ENCODE results near the gene OR5AP2.

The OR5AP2 gene

GRCh38 chr11:56663386-56663785 lies 21.1 kb upstream of the OR5AP2 start, which contains the start of gene OR5AR1:
Gene OR5AR1 (plus strand): TSS chr11:56663686. CDS start chr11:56663686, 0 bp downstream.
- Histone ChIP-seq H3K79me2 (ENCODE audit: low read length) (no peaks in the 10 kb centered on the region), H3K9ac (ENCODE audit: low read length) (no peak within 1 kb of the TSS), H3K27ac (ENCODE audit: low read length) (no peak within 1 kb of the TSS), H3K4me3 (ENCODE audit: low read length) (no peak within 1 kb of the TSS), H3K9me3 (replicated peaks; ENCODE audit: insufficient read depth, low read length) (no peaks in the 10 kb centered on the region), H4K20me1 (ENCODE audit: insufficient read depth, low read length) (no peaks in the 10 kb centered on the region), H3K9me2 (replicated peaks; ENCODE audit: insufficient read depth, low read length) (no peaks in the 10 kb centered on the region), H3F3A (ENCODE audit: insufficient read depth, low read length) (no peaks in the 10 kb centered on the region), H2AFZ (ENCODE audit: low read length) (no peak within 1 kb of the TSS), H3K4me2 (ENCODE audit: low read depth, low read length) (no peak within 1 kb of the TSS), H3K36me3 (replicated peaks; ENCODE audit: insufficient read depth, low read length) (no peaks in the 10 kb centered on the region), H3K4me1 (ENCODE audit: low read length) (no peaks in the 10 kb centered on the region), H3K27me3 (replicated peaks; ENCODE audit: insufficient read depth, low read length) (no peaks in the 10 kb centered on the region)
- TF ChIP-seq EZH2 (optimal IDR thresholded peaks at IDR 0.05; ENCODE audit: low read depth, low read length), result no peak
- TF ChIP-seq EZH2phosphoT487 (IDR thresholded peaks at IDR 0.05; ENCODE audit: low read length), result no peak
- TF ChIP-seq, protein P1, sequence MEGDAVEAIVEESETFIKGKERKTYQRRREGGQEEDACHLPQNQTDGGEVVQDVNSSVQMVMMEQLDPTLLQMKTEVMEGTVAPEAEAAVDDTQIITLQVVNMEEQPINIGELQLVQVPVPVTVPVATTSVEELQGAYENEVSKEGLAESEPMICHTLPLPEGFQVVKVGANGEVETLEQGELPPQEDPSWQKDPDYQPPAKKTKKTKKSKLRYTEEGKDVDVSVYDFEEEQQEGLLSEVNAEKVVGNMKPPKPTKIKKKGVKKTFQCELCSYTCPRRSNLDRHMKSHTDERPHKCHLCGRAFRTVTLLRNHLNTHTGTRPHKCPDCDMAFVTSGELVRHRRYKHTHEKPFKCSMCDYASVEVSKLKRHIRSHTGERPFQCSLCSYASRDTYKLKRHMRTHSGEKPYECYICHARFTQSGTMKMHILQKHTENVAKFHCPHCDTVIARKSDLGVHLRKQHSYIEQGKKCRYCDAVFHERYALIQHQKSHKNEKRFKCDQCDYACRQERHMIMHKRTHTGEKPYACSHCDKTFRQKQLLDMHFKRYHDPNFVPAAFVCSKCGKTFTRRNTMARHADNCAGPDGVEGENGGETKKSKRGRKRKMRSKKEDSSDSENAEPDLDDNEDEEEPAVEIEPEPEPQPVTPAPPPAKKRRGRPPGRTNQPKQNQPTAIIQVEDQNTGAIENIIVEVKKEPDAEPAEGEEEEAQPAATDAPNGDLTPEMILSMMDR (IDR thresholded peaks at IDR 0.05; ENCODE audit: low read length), result no peak
- no peak for DNase-seq

DNA sequence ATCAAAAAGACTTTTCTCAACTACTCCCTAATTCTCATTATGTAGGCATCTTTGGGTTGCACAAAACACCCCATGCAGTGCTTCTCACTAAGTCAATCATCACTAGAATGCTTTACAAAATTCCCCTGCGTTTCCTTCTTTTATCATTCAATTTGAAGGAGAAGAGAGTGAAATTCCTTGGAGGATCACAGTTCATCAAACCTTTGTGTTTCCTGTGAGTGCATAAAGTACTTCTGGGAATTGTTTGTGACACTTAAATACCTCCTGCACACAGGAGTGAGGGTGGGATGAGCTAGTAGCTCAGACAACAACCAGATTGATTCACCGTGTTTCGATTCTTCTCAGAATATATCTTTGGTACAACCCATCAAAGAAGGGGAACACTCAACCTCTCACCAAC lies 17.5 kb upstream of the OR5AP2 start:
- no peaks in the 10 kb centered on the region for H3K9me3 ChIP-seq (replicated peaks; ENCODE audit: insufficient read depth, low read length)
- H3K36me3 ChIP-seq (replicated peaks; ENCODE audit: insufficient read depth, low read length), result no peaks in the 10 kb centered on the region
- H3K27me3 ChIP-seq (replicated peaks; ENCODE audit: insufficient read depth, low read length), result no peaks in the 10 kb centered on the region
- no peak for DNase-seq
- TF ChIP-seq EZH2phosphoT487 (IDR thresholded peaks at IDR 0.05; ENCODE audit: low read length), result no peak
- no peak for TF ChIP-seq EZH2 (optimal IDR thresholded peaks at IDR 0.05; ENCODE audit: low read depth, low read length)
- TF ChIP-seq, protein P1 (IDR thresholded peaks at IDR 0.05; ENCODE audit: low read length), result no peak
- no peak overlapping the region for H3K4me2 ChIP-seq (ENCODE audit: low read depth, low read length)
- H3K9ac ChIP-seq (ENCODE audit: low read length), result no peak overlapping the region
- no peak overlapping the region for H3K27ac ChIP-seq (ENCODE audit: low read length)
- H3K79me2 ChIP-seq (ENCODE audit: low read length), result no peaks in the 10 kb centered on the region
- no peaks in the 10 kb centered on the region for H3F3A ChIP-seq (ENCODE audit: insufficient read depth, low read length)
- no peaks in the 10 kb centered on the region for H3K9me2 ChIP-seq (replicated peaks; ENCODE audit: insufficient read depth, low read length)
- no peak overlapping the region for H3K4me3 ChIP-seq (ENCODE audit: low read length)
- H3K4me1 ChIP-seq (ENCODE audit: low read length), result no peaks in the 10 kb centered on the region
- H2AFZ ChIP-seq (ENCODE audit: low read length), result no peak overlapping the region
- H4K20me1 ChIP-seq (ENCODE audit: insufficient read depth, low read length), result no peaks in the 10 kb centered on the region

DNA sequence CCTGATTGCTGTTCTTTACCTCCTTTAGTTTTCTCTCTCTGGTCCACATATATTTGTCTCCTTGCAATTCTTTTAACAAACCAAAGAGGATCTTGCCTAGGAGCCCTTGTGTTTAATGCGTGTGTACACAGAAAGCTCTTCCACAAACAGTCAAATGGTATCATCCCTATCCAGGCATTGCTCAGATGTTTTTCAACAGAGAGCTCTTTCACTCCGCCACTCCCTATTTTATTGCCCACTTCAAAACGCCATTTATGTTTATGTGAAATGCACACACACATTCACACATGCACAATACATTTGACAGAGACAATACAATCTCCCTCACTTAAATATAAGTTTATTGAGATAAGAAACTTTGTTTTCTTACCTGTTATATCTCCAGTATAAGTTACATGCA lies 4.7 kb downstream of the OR5AP2 start:
- Histone ChIP-seq H3K4me1 (ENCODE audit: low read length) (no peaks in the 10 kb centered on the region), H3K4me3 (ENCODE audit: low read length) (no peak overlapping the region), H4K20me1 (ENCODE audit: insufficient read depth, low read length) (no peaks in the 10 kb centered on the region), H3K9ac (ENCODE audit: low read length) (no peak overlapping the region), H3K27me3 (replicated peaks; ENCODE audit: insufficient read depth, low read length) (no peaks in the 10 kb centered on the region), H3K4me2 (ENCODE audit: low read depth, low read length) (no peak overlapping the region), H3K9me2 (replicated peaks; ENCODE audit: insufficient read depth, low read length) (no peaks in the 10 kb centered on the region), H3F3A (ENCODE audit: insufficient read depth, low read length) (no peaks in the 10 kb centered on the region), H2AFZ (ENCODE audit: low read length) (no peak overlapping the region), H3K79me2 (ENCODE audit: low read length) (no peaks in the 10 kb centered on the region), H3K27ac (ENCODE audit: low read length) (no peak overlapping the region), H3K9me3 (replicated peaks; ENCODE audit: insufficient read depth, low read length) (no peaks in the 10 kb centered on the region), H3K36me3 (replicated peaks; ENCODE audit: insufficient read depth, low read length) (no peaks in the 10 kb centered on the region)
- TF ChIP-seq, protein P1 (IDR thresholded peaks at IDR 0.05; ENCODE audit: low read length), result no peak
- no peak for TF ChIP-seq EZH2phosphoT487 (IDR thresholded peaks at IDR 0.05; ENCODE audit: low read length)
- no peak for TF ChIP-seq EZH2 (optimal IDR thresholded peaks at IDR 0.05; ENCODE audit: low read depth, low read length)
- no peak for DNase-seq

All from MM.1S (cell line).